ENCODE results near the gene SUSD4.

Gene SUSD4

DNA sequence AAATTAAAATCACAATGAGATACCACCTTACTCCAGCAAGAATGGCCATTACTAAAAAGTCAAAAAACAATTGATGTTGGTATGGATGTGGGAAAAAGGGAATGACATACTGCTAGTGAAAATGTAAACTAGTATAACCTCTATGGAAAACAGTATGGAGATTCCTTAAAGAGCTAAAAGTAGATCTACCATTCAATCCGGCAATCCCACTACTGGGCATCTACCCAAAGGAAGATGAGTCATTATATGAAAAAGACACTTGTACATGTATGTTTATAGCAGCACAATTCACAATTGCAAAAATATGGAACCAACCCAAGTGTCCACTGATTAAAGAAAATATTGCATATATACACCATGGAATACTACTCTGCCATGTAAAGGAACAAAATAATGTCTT lies 37.2 kb downstream of the SUSD4 start:
- no peak for DNase-seq

DNA sequence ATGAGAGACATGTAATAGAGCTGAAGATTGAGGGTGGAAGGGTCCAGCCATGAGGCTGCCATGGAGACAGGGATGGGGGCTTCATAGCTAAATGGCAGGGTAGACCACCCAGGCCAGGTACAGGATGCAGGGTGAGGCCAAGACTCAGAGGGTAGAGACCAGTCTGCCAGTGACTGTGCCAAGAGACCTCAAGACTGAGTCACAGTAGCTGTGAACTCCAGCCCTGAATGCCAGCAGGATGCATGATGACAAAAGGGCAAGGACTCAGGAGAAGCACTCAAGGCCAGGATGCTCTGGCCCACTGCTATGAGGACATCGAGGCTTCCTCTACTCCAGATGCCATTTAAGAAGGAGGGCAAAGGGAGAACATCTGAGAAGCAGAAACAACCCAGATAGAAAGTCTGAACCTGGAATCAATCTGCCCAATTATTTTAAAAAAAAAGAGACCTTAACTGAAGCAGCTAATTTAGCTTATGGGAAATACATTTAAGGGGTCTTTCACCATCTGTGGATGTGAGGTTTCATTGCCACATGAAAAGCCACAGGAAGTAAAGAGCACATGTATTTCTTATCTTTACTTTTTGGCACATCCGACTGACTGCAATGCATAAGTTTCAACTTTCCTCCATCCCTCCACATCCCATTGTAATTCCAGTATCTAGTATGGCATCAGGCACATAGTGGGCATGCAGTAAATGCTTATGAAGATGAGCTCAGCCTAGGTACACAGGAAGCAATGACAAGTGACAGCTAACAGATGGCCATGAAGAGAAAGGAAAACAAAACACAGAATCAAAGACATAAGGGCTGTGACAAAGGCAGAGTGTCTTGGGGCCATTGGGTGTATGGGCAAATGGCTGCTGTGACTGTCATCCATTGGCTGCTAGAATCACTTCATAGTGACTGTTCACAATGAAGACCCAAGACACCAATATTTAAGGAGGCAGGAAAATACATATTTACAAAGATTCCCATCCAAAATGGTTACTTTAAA lies 40.2 kb downstream of the SUSD4 start:
- no peak for DNase-seq

- DNase-seq, result no peak
These were observed 41.1 kb downstream of the SUSD4 start for GRCh38 chr1:223322868-223323267.

DNA sequence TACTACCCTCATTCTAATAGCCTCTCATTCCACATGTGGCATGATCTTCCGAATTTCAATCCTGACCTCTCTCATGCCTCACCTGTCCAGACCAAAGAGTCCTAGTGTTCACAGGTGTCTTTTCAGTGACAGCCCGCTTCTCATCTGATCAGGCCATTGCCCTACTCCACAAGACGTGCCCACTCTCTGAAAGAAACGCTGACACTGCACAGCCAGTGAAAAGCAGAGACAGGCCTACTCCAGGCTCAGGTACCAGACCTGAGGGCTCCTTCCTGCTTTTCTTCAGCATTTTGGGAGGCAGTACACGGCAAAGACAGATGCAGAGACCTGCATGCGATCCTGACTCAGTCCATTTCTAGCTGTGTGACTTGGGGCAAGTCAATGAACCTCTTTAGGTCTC lies 43.0 kb downstream of the SUSD4 start:
- no peak for DNase-seq

DNA sequence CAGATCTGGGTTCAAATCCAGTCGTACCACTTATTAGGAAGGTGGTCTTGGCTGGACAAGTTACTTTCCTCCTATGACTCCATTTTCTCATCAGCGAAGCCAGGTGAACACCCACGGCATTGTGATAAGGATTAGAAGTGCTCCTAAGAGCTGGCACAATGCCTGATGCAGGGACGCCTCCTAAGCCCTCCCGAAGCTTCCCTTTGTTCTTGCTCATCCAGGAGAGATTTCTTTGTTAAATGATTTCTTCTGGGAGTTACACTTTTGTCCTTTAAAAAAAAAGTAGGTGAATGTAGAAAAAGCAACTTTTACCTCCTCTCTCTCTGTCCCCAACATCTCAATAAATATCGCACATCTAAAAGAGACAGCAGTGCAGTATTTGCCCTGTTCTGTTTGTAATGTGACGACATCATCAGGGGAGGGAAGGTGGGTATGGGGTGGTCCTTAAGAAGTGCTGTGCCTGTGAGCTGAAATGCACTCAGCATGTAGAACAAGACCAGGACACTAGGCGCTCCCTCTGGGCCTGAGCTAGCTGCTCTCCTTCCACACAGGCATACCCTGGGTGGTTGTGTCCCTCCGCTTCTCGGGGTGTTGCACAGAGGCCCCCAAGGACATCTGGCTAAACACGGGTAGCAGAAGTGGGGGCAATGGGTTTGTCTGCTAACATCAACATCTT lies 43.9 kb downstream of the SUSD4 start:
- DNase-seq, result no peak

DNA sequence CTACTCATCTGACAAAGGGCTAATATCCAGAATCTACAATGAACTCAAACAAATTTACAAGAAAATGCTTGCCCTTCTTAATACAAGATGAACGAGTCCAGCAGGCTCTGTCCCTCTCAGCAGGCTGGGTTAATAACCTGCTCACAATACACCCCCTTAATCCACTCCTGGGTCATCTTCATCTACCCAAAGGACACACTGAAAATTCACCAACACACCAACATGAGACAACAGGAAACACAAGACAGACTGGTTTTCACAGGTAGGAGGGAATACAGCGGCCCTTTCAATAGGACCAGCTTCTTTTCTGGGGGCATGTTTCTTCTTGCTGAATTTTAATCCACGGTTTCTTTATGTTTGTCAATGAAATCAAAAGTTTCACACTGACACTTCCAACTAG lies 44.6 kb downstream of the SUSD4 start:
- no peak for DNase-seq

GRCh38 chr1:223316082-223316481 lies 47.9 kb downstream of the SUSD4 start:
- no peak for DNase-seq

DNA sequence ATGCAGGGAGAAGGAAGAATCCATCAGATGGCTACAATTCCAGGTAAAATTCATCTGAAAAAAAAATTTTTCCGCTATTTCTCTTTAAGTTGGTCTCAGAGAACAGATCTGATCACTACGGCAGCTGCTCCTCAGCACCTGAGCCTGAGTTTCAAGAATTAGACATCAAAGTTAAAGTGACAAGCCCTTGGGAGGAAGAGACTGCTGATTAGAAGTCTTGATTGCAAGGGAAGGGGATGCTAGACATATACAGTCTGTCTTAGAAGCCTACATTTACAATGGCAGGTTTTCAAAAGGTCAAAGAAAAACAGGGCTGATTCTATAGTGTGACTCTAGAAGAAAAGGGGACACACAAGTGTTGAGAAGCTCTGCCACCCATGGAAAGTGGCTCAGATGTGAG lies 48.3 kb downstream of the SUSD4 start:
- DNase-seq, result no peak

DNA sequence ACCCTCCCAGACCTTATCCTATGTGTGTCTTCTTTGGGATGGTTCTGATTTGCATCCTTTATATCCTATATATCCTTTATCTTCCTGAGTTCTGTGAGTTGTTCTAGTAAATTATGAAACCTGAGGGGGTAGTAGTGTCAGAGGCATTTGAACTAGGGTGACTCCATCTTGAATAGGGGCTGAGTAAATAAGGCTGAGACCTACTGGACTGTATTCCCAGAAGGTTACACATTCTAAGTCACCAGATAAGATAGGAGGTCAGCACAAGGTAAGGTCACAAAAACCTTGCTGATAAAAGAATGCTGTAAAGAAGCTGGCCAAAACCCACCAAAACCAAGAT lies 50.6 kb downstream of the SUSD4 start:
- no peak for DNase-seq

DNA sequence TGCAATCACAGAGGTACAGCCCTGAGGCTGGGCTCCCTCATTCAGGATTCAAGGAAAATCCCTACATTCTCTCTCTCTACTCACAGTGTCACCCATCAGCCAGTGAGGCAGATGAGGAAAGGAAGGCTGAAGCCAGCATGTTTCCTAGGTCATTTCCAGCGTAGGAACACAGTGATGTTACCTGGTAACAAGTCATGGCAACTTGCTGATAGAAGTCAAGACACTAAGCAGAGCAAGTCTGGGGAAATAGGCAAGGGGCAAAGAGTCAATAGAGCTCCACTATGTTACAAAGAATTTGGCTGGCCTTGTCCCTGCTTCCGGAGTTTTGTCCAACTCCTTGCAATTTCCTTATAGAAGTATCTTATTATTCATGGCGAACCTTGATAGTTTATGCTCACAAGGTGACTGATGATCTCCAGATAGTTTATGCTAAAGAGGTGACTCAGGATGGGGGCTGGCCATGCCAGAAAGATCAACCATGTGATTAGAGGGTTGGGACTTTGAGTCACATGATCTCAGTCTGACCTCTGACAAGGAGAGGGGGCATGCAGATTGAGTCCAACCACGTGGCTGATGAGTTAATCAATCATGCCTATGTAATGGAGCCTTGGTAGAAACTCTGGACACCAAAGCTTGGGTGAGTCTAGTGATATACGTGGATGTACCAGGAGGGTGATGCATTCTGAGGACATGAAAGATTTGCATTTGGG lies 51.1 kb downstream of the SUSD4 start:
- DNase-seq, result no peak

DNA sequence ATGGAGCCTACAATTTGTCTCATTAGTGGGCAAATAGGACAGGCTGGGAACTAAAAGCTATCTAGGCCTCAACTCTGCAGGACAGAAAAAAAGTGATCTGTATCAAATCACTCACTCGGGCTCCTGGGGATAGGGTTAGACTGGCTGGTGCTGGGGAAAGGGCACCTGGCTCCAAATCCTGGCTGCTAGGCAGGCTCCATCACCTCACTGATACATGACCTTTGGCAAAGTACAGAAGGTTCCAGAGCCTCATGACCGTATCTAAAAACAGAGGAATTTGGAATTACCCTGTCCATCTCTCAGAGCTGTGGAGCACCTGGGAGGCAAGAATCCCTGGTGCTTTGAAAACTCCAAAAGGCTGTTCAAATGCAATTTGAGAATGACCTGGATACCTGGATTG lies 51.7 kb downstream of the SUSD4 start:
- DNase-seq, result no peak

- no peak for DNase-seq
These were observed 52.1 kb downstream of the SUSD4 start for GRCh38 chr1:223311826-223312225.

DNA sequence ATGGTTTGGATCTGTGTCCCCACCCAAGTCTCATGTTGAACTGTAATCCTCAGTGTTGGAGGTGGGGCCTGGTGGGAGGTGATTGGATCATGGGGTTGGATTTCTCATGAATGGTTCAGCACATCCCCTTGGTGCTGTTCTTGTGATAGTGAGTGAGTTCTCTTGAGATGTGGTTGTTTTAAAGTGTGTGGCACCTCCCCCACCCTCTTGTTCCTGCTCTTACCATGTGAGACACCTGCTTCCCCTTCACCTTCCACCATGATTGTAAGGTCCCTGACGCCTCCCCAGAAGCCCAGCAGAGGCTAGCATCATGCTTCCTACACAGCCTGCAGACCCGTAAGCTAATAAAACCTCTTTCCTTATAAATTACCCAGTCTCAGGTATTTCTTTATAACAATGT lies 55.8 kb downstream of the SUSD4 start:
- no peak for DNase-seq

DNA sequence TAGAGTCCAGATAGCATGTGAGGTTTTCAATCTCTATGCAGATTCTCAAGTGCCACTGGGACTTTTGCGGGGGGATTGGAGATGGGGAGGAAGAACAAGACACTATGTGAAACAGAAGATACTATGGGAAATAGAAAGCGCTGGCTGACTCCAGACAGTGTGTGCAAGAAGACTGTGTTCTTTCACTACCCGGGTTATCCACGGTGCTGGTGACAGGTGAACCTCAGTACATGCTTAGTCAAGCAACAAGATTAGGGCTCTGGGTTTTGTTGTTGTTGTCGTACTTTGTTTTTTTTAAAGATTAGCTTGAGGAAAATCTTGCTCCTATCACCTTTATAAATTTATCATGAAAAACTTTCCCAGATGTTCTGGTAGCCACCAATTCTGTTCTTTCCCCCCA lies 56.4 kb downstream of the SUSD4 start:
- DNase-seq, result no peak

- no peak for DNase-seq
These were observed 59.0 kb downstream of the SUSD4 start for GRCh38 chr1:223304931-223305330.

DNA sequence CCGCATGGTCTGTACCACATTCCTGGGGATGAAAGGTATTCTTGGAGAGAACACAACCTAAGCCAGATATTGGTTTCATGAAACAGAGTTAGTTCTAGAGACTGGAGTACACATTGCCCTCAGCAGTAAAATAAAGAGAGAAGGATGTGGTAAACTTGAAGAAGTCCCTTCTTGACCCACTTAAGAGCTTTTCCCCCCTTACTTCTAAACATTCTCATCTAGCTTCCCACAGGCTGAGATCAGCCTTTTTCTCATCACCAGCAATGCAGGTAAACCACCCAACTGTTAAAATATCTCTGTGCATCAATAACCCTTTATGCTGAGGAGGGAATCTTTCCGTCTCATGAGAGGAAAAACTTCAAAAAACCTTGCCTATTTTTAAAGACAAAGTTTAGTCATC lies 62.6 kb downstream of the SUSD4 start:
- DNase-seq, result no peak

DNA sequence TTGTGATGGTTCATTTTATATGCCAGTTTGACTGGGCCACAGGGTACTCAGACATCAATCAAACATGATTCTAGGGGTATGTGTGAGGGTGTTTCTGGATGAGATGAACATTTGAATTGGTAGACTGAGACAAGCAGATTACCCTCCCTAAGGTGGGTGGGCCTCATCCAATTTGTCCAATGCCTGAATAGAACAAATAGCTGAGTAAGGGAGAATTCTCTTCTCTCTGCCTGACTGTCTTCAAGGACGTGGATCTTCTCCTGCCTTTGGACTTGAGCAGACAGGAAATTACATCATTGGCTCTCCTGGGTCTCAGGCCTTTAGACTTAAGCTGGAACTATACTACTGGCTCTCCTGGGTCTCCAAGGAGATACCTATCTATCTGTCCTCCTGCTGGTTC lies 64.4 kb downstream of the SUSD4 start:
- no peak for DNase-seq

GRCh38 chr1:223298701-223299100 lies 65.3 kb downstream of the SUSD4 start:
- no peak for DNase-seq

DNA sequence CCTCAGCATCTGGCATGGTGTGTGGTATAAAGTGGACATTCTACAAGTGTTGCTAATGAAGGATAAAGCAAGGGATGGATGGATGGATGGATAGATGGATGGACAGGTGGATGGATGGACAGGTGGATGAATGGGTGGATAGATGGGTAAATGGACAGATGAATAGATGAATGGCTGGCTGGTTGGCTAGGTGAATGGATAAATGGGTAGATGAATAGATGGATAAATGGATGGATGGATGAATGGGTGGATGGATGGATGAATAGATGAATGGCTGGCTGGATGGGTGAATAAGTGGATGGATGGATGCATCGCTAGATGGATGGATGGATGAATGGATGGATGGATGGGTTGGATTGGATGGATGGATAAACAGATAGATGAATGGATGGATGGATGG lies 66.2 kb downstream of the SUSD4 start:
- no peak for DNase-seq

GRCh38 chr1:223291796-223292195 lies 72.2 kb downstream of the SUSD4 start:
- DNase-seq, result no peak

- DNase-seq, result no peak
These were observed 73.6 kb downstream of the SUSD4 start for GRCh38 chr1:223290397-223290796.

DNA sequence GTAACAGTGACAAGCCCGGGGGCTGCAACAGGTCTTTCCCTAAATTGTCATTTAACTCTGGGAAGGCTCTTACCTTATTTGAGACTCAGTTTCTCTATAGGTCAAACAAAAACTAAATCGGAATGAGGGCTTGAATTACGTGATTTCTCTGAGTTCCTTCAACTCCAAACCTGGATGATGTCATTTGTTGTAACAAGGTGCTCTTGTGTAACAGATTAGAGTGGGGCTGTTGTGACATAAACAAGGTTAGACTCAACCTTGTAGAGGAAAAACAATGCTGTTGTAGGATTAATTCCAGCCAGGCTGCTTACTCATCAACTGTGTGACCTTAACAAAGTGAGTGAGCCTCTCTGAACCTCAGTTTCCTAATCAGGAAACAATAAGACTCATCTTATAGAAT lies 74.4 kb downstream of the SUSD4 start:
- no peak for DNase-seq

DNA sequence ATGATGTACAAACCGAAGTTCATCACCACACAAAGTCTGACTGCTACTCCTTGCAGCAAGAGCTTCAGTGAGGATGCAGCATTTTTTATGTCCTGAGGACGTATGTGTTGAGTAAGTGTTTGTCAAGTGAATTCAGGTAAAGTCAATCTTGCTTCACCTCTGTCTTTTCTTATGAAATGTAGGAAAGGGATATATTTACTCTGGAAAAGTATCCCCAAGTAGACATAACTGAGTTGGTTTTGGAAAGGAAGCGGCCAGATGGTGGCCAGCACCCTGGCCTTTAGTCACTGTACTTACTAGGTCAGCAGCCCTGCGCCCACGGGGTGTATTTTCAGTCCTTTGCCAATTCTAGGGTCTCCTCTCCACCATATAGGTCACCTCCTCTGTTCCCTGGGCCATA lies 75.2 kb downstream of the SUSD4 start:
- DNase-seq, result no peak

DNA sequence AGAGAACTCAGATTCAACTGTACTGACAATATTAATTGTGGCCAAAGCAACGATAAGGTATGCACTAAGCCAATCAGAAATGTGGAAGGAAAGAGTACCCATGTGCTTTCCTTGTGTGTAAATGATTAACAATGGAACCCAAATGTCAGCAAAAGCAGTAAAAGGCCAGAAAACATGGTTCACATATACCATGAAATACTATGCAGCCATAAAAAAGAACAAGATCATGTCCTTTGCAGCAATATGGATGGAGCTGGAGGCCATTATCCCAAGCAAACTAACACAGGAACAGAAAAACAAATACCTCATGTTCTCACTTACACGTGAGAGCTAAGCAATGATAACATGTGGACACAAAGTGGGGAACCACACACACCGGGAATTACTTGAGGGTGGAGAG lies 78.5 kb downstream of the SUSD4 start:
- no peak for DNase-seq

Data from activated naive CD4-positive, alpha-beta T cell treated with Interleukin-2 at 50 U/mL for 16 hours (primary cell).